Hepatocyte (in vitro differentiated cells): Measurements from ENCODE around the gene NYNRIN. TPM values are rescaled to one million over a fixed set of nuclear protein-coding genes. Genes with fewer than 3 reads are reported as not detected.

Source experiments
- DNase-seq: peaks from one replicate; pipeline ENCODE4 v3.0.0-alpha.2; 2016; ENCODE audit warnings: low spot score
- H2AFZ ChIP-seq: fragments of 200-600 bp; sonication (generic); 2 replicates; pipeline ENCODE4 v1.6.0; 2016; ENCODE audit warnings: antibody characterized with exemption, mild to moderate bottlenecking
- H3K27ac ChIP-seq: fragments of 200-600 bp; sonication (generic); 2 replicates; pipeline ENCODE4 v1.5.1; 2016; ENCODE audit warnings: mild to moderate bottlenecking
- H3K27me3 ChIP-seq: fragments of 200-600 bp; sonication (generic); 2 replicates; pipeline ENCODE4 v1.6.1; 2016
- H3K36me3 ChIP-seq: fragments of 200-600 bp; sonication (generic); replicated peaks from 2 replicates; pipeline ENCODE4 v1.5.1; 2016; ENCODE audit warnings: low read depth; ENCODE audit not compliant: insufficient read depth
- H3K4me1 ChIP-seq: fragments of 200-600 bp; sonication (generic); 2 replicates; pipeline ENCODE4 v1.5.1; 2016; ENCODE audit warnings: mild to moderate bottlenecking, moderate library complexity; ENCODE audit not compliant: insufficient read depth
- H3K4me2 ChIP-seq: fragments of 200-600 bp; sonication (generic); 2 replicates; pipeline ENCODE4 v1.6.0; 2016
- H3K4me3 ChIP-seq: fragments of 200-600 bp; sonication (generic); 2 replicates; pipeline ENCODE4 v1.5.1; 2016; ENCODE audit warnings: mild to moderate bottlenecking
- H3K79me2 ChIP-seq: fragments of 200-600 bp; sonication (generic); 2 replicates; pipeline ENCODE4 v1.6.0; 2017; ENCODE audit warnings: mild to moderate bottlenecking
- H3K9me2 ChIP-seq: fragments of 200-600 bp; sonication (generic); replicated peaks from 2 replicates; pipeline ENCODE4 v1.6.0; 2017; ENCODE audit warnings: mild to moderate bottlenecking; ENCODE audit not compliant: insufficient read depth
- H3K9me3 ChIP-seq: fragments of 200-600 bp; sonication (generic); 2 replicates; pipeline ENCODE4 v1.5.1; 2016; ENCODE audit warnings: low read depth, mild to moderate bottlenecking
- H4K20me1 ChIP-seq: fragments of 200-600 bp; sonication (generic); 2 replicates; pipeline ENCODE4 v1.6.0; 2016; ENCODE audit warnings: mild to moderate bottlenecking; ENCODE audit not compliant: insufficient read depth, poor library complexity, severe bottlenecking
- EZH2 ChIP-seq: fragments of 200-600 bp; sonication (generic); IDR thresholded peaks from 2 replicates; pipeline ENCODE4 v1.6.1; 2016; ENCODE audit warnings: antibody characterized with exemption, mild to moderate bottlenecking, borderline replicate concordance
- EZH2phosphoT487 ChIP-seq: fragments of 200-600 bp; sonication (generic); IDR thresholded peaks from one replicate; pipeline ENCODE4 v1.6.1; 2018; ENCODE audit warnings: antibody characterized with exemption, mild to moderate bottlenecking, low read depth, moderate library complexity; ENCODE audit not compliant: unreplicated experiment, severe bottlenecking
- WGBS: methylation state at CpG from one replicate; pipeline ENCODE4 v1.1.6; 2016; ENCODE audit warnings: low lambda C conversion rate; ENCODE audit errors: missing lambda C conversion rate; 5-methylcytosine and 5-hydroxymethylcytosine counted together
- polyA plus RNA-seq: library from polyadenylated mRNA; unstranded; fragments of >200 nt; fragmentation: Nextera tagmentation; extraction: Ambion mirVana; gene quantifications from 2 replicates; pipeline ENCODE4 v1.2.1, GENCODE V29; 2016
- total RNA-seq: library from RNA; depleted of rRNA; stranded (reverse); fragments of >200 nt; gene quantifications from 2 replicates; pipeline ENCODE4 v1.2.3, GENCODE V29; 2014
- TF ChIP-seq, protein P1 (sequence below): fragments of 200-600 bp; sonication (generic); IDR thresholded peaks from 2 replicates; pipeline ENCODE4 v1.5.1; 2016; ENCODE audit warnings: antibody characterized with exemption, mild to moderate bottlenecking; ENCODE audit not compliant: poor library complexity

Gene NYNRIN
- total and polyA plus RNA-seq, 2 experiments from 2014 or later = 34.5 to 56.5 TPM

DNA sequence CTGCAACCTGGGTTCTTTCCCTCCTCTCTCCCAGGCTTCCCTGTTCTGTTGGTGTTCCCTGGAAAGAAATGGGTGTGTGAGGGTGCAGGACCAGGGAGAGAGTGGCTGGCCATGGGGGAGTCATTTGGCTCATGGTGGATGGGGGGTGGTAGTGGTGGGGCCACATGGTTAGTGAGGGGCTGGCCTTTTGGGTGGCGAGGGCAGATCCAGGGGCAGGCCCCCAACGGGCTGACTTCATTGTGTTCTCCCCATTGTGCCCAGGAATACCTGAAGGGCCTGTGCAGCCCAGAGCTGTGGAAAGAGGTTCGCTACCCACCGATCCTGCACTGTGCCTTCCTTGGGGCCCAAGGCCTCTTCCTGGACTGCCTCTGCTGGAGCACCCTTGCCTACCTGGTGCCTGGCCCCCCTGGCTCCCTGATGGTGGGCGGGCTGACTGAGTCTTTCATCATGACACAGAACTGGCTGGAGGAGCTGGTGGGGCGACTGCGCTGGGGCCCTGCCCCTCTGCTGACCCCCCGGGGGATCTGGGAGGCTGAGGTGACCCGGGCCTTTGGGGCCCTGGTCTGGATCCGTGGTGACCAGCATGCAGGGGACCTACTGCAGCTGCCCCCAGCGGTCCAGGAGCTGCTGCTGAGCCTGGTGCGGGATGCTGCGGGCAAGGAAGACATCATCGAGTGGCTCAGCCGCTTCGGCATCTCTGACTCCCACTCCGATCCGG is 9.0 kb downstream of the NYNRIN start:
- Histone ChIP-seq H3K36me3 (no peaks in the 10 kb centered on the region), H3K4me2 (no peak overlapping the region)
- WGBS = 96% methylated on average over 16 of the region's 18 CpGs

DNA sequence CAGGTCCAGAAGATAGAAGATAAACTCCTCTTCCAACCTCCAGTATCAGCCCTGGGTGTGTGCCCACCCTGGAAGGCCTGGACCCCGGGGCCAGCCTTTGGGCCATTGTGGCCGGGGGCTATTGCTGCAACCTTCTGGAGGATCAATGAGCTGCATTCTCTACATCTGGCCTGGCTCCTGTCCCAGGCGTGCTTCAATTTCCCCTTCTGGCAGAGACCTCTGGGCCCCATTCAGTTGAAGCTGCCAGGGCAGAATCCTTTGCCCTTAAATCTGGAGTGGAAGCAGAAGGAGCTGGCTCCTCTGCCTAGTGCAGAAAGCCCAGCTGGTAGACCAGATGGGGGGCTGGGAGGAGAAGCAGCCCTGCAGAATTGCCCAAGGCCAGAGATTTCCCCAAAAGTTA is 10.0 kb downstream of the NYNRIN start:
- Histone ChIP-seq H3K27ac (no peak overlapping the region), H3K4me2 (no peak overlapping the region), H3K9me2 (no peaks in the 10 kb centered on the region), H3K36me3 (no peaks in the 10 kb centered on the region), H3K4me1 (peaks cover 11% of the 10 kb centered on the region), H3K4me3 (no peak overlapping the region), H2AFZ (no peak overlapping the region), H4K20me1 (peaks cover 10% of the 10 kb centered on the region), H3K9me3 (no peaks in the 10 kb centered on the region), H3K27me3 (no peaks in the 10 kb centered on the region), H3K79me2 (peaks cover 36% of the 10 kb centered on the region)
- DNase-seq = no peak
- 85% methylated on average over 3 of the region's 3 CpGs for WGBS
- TF ChIP-seq EZH2 (no peak), EZH2phosphoT487 (no peak)
- TF ChIP-seq, protein P1, sequence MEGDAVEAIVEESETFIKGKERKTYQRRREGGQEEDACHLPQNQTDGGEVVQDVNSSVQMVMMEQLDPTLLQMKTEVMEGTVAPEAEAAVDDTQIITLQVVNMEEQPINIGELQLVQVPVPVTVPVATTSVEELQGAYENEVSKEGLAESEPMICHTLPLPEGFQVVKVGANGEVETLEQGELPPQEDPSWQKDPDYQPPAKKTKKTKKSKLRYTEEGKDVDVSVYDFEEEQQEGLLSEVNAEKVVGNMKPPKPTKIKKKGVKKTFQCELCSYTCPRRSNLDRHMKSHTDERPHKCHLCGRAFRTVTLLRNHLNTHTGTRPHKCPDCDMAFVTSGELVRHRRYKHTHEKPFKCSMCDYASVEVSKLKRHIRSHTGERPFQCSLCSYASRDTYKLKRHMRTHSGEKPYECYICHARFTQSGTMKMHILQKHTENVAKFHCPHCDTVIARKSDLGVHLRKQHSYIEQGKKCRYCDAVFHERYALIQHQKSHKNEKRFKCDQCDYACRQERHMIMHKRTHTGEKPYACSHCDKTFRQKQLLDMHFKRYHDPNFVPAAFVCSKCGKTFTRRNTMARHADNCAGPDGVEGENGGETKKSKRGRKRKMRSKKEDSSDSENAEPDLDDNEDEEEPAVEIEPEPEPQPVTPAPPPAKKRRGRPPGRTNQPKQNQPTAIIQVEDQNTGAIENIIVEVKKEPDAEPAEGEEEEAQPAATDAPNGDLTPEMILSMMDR = no peak

More for the DNA sequence above, 9.0 kb downstream of the NYNRIN start:
- Histone ChIP-seq H3K27me3 (no peaks in the 10 kb centered on the region), H2AFZ (no peak overlapping the region), H3K4me3 (no peak overlapping the region), H3K4me1 (peaks cover 21% of the 10 kb centered on the region), H3K27ac (no peak overlapping the region), H3K9me2 (no peaks in the 10 kb centered on the region), H3K9me3 (no peaks in the 10 kb centered on the region), H4K20me1 (peaks cover 14% of the 10 kb centered on the region), H3K79me2 (peaks cover 46% of the 10 kb centered on the region)
- no peak for DNase-seq
- TF ChIP-seq EZH2phosphoT487 (no peak), EZH2 (no peak)
- TF ChIP-seq, protein P1 = no peak

DNA sequence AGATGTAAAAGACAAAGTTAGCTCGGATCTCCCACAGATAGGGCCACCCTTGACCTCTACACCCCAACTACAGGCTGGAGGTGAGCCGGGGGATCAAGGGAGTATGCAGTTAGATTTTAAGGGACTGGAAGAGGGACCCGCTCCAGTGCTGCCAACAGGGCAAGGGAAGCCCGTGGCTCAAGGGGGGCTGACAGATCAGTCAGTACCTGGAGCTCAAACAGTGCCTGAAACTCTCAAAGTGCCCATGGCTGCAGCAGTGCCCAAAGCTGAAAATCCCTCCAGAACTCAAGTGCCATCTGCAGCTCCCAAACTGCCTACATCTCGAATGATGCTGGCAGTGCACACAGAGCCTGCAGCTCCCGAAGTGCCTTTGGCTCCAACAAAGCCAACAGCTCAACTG is 10.4 kb downstream of the NYNRIN start:
- Histone ChIP-seq H3K27me3 (no peaks in the 10 kb centered on the region), H3K4me3 (no peak overlapping the region), H3K79me2 (peaks cover 32% of the 10 kb centered on the region), H3K36me3 (no peaks in the 10 kb centered on the region), H3K27ac (no peak overlapping the region), H3K4me1 (peaks cover 6% of the 10 kb centered on the region), H2AFZ (no peak overlapping the region), H3K9me2 (no peaks in the 10 kb centered on the region), H3K4me2 (no peak overlapping the region), H3K9me3 (no peaks in the 10 kb centered on the region), H4K20me1 (peaks cover 6% of the 10 kb centered on the region)
- no peak for DNase-seq
- TF ChIP-seq, protein P1 = no peak
- TF ChIP-seq EZH2phosphoT487 (no peak), EZH2 (no peak)
- 91% methylated on average over 6 of the region's 6 CpGs for WGBS
